Measurements from ENCODE around the gene STK17B.

Gene STK17B

DNA sequence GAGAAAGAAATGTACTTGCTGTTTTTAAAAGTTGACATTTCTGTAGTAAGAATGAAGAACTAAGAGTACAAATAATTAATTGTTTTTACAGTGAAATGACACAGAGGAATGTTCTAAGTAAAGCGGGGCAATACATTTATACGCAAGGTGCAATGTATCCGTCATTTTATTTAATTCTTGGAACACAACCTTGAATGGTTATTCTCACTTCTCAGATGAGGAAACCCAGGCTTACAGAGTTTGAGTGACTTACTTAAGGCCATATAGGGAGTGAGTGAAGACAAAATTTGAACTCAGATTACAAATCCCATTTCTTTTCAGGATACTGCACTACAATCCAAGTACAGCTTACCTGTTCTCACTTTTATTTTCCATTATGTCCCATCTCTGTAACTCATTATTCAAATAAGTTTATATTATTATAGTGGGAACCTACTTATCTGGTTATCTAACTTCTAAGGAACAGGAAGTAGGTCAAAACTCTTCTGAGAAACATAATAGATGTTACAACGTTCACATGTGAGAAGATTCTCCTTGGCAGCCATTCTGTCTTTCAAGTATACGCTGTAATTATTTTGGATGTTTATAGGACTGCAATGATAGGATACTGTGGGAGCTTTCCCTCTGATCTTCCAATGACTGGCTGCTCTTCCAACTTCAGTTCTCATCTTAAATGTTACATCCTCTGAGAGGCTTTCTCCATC, 12.3 kb upstream of the STK17B start:
- peak in 2 of 6 experiments; percentile 41 to 50 for DNase-seq

DNA sequence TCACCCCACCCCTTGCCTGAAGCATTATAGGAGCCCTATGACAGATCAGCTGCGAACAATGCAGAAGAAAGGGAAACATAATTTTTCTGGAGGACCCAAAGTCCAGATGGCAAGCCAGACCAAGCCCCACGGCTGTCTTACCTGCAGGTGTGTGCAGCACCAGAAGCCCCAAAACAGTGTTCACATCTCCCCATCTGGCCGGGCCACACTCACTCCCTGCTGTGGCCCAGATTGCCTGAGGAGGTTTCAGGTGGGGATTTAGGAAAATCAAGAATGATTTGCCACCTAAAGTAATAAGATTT, 11.7 kb upstream of the STK17B start:
- DNase-seq = no peak

DNA sequence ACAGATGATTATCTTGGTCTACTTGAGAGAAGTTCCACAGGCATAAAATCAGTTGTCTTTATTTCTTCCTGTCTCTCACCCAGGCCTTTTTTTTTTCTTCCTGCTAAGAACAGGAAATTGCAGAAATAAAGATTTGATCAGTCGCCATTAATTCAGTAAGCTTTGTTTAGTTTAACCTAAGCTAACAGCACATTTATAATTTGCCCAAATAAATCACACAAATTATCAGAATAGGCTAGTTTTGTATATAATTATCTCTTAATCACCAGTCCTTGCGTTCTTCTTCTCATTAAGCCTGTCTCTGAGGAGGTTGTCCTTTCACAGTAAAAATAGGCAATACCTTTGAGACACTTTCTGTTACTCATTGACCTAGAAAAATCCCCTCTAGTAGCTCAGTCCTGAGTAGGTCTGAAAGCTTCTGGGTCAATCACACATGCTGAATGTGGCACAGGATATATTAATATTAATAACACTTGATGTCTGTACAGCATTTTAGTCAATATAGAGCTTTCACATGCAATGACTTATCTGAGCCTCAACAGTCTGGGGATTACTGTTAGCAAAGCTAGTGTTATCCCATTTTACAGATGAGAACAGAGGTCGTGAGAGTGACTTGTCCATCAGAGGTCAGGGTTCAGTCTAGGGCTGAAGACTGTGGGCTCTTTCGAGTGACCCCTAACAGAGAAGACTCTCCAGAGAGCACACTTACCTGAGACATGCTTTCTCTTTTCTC, 11.2 kb upstream of the STK17B start:
- DNase-seq = peak in 2 of 6 experiments; percentile 32 to 49

DNA sequence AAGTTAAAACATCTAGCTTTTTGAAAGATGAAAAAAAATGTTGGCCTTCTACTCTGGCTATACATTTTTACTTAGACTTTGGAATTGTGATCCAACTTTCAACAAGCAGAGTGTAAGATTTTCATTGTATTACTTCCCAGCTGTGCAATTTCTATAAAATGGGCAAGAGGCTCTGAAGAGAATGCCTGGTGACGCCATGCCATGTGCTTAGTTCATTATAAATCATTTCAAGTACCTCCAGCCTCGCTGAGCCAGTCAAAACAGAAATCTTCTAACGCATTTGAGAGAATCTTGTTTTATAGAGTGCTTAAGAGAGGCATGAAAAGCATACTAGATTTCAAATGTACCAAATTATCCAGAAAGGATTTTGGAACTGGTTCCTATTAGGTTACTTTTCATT, 10.1 kb upstream of the STK17B start:
- DNase-seq = no peak

DNA sequence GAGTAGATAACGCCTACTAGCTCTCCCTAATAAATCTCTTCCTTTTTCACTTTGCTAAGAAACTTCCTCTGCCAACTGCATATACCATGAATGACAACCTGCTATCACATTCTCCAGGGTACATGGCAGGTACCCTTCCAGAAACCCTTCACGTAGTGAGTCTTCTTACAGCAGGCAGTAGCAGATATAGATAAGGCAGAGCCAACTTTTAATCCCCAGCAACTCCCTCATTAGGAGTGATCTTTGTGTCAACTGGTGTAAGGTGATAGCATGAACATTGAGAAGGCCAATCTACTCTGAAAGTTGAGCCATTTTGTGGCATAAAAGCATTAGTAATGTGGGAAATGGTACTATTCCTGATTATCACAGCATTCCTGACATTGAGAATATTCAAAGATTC, 5.7 kb upstream of the STK17B start:
- no peak for DNase-seq

DNA sequence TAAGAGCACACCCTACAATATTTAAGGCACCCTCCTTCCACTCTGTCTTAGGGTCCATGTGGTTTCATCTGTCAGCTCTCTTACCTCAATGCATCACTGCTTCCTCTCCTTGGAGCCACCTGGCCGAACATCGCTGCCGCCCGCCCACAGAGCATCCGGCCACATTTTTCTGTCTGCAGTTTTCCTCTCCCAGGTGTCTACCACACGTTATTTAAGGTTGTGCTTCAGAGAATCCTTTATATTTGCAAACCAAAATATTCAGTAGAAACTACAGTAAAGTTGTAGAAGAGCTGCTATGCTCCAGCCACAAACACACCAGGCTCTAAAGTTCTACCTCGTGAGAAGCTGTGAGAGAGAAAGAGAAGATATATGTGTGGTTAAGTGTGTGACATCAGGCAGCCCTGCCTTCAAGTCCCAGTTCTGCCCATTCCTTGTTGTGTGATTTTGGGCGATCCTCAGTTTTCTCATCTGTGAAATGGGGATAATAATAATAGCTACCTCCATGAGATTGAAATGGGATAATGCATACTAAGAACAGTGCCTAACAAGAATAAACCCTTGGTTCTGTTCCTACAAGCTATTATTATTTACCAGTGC, 4.9 kb upstream of the STK17B start:
- DNase-seq = peak; percentile 76 to 97 (median 86)

DNA sequence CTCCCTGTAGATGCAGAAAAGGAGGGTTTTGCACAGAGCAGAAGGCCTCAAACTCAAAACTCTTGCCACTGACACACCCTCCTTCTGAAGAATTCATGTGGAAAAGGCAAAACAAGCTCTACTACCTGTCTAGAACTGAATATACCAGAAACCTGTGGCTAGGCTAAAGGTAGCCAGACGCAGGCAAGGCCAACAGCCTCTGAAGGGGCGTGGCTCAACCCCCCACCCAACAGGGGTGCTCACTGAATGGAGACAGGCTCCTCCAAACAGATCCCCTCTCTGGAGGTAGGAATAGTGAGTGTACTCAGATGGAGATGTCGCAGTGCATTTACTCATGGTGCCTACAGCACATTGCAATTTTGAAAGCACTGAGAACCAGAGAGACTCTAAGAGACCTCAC, 3.0 kb upstream of the STK17B start:
- DNase-seq = no peak

DNA sequence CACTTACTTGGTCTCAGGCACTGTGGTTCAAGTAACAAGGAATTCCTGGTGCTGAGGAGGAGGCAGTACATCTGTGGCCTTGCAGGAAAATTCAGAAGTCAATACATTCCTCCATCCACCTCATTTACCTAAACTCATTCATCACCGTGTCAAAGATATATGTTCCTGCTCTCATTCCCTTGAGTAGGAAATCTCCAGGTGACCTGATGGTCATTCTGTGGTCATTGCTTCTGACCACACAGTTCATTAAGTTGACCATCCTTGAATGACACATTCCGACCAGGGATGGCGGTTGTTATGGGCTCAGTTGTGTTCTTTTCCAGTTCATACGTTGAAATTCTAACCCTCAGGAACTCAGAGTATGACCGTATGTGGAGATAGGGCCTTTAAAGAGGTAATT, 2.1 kb upstream of the STK17B start:
- DNase-seq = no peak

DNA sequence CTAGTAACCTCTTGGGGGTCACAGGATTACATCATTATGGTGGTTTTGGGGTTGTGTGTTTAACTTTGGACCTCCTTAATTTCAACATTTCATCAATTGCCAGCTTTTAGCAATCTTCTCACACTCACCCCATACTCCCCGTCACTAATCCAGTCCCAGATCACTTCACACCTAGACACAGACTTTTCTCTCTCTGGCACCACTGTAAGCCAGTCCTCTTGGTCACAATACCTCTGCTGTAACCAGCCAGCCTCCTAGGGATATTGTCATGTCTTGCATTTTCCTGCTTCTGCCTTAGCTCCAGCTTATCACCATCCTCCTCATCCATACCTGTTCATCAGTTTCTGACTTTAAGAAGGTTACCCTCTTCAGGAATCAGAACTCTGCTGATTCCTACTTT, 1.6 kb upstream of the STK17B start:
- DNase-seq = no peak

DNA sequence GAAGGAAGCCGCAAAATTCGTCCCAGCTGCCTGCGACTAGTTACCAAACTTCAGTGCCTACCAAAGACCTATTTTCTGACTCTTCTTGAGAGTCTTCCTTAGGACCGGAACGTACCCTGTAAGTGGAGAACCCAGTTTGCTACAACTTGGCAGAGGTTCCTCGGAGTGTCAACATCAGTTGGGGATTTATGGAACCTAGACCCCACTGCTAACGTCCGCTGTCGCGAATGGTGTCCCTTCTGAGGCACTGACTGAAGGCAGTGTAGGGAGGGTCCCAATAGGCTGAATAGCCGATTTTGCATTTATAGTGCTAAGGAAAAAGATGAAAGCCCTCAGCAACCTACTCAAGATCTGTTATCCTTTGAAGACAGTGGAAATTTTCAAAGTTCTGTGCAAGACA, 568 bp upstream of the STK17B start:
- peak in 2 of 6 experiments; percentile 51 to 57 for DNase-seq

DNA sequence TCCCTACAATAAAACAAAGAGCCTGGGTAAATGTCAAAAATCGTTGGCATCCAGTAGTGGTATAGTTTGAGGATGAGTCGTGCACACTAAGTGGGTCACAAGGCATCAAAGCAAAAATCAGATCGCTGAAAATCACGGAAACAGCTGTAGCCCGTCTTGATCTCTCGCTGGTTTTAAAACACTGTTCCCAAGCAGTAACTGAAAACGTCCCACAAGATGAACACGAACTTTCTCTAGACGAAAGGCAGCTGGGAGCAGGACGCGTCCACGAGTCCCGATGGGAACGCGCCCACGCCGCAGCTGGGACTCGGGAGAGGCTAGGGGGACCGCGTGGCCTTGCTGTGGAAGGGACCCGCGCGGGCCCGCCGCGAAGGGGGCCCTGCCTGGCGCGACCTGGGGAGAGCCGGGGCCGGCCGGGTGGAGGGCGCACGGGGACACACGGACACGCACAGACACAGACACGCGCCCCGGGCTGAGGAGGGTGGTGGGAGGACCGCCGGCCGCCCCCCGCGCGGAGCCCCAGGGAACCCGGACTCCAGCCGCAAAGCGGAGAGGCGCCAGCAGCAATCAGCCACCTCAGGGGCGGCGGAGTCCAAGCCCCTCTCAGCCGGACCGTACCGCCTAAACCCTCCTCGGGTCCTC, 651 bp downstream of the STK17B start:
- DNase-seq = peak; percentile 42 to 80 (median 58)

DNA sequence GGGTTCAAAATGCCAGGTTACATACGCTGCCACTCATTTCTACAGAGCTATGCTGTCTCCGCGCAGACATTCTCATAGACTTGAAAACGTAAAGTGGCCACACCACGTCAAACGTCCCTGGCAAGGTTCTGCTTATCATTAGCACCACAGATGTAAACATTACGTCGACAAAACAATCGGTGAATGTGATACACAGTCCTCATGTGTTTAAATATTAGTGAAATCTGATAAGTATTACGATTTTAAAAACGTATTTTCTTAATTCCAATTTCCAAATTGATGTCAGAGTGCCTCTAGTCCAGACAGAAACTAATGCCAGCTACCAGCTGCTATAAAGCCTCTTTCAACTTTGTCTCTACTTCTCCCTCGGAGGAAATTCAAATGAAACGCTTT, 1.2 kb downstream of the STK17B start:
- DNase-seq = peak; percentile 20 to 78 (median 52)

DNA sequence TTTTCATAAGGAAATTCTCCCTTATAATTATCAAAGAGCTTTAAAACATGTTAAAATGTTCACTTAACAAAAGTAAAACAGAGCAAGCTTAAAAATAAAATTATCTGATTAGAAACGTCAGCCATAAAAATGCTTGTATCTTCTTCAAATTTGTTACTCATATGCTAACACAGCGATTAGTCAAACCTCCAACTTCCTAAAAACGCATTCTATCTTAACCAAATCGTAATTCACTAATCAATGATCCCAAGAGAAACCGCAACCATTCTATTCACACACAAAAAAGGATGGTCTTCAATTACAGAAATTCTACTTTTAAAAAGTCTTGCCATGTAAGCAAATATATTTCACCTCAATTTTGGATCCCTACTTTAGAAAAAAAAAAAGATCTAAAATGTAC, 1.9 kb downstream of the STK17B start:
- DNase-seq = no peak

DNA sequence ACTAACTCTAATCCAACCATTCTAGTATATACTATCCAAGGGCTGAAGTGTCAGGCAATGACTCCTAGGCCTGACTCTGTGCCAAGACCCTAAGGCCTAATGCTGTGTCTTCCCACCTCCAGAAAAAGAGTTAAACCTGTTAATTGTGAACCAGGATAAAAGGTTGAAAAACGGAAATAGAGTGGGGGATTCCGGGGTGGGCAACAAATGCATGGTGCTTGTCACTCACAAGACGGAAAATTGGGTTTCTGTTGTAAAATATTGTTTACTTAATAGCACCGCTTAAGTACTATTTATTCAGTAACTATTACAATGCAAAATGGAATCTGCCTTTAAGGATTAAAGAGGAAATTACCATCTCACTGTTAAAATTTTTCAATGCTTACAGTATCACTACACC, 3.2 kb downstream of the STK17B start:
- no peak for DNase-seq

DNA sequence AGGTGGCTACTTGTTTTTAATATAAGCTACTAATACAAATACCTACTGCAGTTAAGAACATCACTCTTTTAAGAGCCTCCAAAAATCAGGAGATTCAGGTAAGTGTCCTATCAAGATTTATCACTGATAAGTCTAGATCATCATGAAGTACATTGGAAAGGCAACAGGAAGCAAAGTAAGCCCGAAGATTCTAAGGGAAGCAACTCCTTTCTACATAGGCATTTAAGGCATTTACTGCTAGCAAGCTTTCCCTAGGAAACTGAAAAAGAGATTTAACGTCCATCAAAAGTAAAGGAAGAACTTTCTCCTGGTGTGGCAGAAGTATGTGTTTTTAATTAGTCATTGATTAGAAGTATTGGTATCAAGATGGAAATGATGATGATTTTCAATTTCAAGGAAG, 3.7 kb downstream of the STK17B start:
- DNase-seq = no peak

DNA sequence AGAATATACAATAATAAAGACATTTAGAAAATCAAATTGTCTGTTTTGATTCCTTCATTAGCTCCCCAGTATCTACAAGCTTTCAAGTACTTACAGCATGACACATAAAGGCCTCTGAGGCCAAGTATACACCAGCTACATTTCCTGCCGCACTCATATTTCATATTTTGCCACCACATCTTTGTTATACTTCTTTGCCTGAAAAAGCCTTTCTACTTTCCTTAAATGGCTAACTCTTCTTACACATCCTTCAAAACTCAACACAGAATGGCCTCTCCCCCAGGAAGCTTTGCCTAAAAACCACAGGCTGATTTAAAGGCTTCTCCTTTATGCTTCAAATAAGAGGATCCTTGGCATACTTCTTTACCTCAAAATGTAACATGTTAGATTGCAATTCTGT, 4.5 kb downstream of the STK17B start:
- DNase-seq = peak in 3 of 6 experiments; percentile 52 to 58 (median 56)

DNA sequence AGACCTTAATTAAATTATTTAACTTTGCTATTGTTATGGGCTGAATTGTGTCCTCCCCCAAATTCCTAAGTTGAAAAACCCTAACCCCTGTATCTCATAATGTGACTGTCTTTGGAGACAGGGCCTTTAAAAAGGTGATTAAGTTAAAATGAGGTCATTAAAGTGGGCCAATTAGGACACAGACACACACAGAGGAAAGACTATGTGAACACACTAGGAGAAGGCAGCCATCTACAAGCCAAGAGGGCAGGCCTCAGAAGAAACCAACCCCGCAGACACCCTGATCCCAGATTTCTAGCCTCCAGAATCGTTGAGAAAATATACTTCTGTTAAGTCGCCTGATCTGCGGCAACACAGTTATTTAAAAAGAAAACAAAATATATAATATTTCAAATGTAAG, 6.4 kb downstream of the STK17B start:
- peak in 1 of 6 experiments; percentile 13 for DNase-seq

DNA sequence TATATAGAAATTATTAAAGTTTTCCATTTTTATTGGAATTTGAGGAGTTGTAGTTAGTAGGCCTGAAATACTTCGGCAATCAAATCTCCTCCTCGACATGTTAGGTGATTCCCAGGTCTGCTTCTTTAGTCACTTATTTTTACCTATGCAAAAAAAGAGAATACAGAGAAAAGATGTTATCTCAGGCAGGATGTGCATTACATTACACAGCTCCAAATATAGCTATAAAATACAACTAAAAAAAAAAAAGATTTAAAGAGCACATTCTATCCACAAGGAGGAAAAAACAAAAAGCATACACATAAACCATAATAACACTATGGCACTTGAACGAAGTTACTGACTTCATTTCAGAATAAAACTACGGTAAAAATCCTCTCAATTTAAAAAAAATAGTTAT, 8.1 kb downstream of the STK17B start:
- DNase-seq = peak in 3 of 6 experiments; percentile 59 to 61 (median 60)

DNA sequence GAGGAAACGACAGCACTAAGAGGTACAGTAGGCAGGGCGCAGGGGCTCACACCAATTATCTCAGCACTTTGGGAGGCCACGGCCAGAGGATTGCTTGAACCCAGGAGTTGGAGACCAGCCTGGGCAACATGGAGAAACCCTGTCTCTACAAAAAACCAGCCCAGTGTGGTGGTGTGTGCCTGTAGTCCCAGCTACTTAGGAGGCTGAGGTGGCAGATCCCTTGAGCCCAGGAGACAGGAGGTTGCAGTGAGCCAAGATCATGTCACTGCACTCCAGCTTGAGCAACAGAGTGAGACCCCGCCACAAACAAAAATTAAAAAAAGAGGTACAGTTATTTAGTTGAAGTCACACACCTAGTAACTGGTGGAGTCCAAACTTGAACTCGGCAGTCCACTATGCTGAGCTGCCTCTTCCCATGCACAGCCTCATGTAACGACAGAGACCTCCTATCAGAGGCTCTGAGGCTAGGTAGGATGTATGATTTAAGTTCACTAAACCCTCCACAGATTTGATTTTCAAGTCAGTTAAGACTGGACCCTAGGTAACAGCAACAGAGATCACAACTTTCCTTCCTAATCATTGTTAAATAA, 8.7 kb downstream of the STK17B start:
- DNase-seq = no peak

DNA sequence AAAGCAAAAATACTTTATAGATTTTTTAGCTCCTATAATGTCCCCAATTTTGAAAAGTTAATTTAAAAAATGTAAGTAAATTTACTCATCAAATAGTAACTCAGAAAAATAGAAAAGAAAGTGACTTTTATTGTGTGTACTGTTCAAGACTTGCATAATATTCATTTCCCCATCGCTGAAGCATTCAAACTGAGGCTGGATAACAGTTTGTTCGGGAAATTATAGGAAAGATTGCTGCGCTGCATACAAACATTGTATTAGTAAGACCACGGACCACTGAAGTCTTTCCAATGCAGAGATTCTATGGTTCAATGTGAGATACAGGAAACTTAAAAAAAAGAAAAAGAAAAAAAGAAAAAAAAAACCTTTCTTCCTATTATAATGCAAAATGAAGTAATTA, 10.4 kb downstream of the STK17B start:
- peak in 1 of 6 experiments; percentile 17 for DNase-seq

DNA sequence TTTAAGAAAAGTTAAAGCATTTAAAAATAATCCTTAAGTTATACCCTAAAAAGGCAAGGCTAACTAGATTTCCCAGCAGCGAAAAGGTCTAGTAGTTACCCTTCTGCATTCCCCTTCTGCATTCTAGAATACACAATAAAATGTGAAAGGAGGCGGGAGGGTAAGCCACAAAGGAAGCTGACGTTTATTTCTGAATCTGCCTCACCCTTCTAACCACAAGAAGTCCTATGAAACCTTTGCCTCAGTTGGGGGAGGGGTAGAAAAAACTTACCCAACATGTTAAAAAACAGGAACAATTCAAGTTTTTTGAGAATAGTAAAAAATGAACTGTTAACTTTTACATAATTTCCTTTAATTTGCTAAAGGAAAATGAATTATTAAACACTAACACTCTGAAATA, 11.3 kb downstream of the STK17B start:
- DNase-seq = peak in 5 of 6 experiments; percentile 63 to 90 (median 88)

DNA sequence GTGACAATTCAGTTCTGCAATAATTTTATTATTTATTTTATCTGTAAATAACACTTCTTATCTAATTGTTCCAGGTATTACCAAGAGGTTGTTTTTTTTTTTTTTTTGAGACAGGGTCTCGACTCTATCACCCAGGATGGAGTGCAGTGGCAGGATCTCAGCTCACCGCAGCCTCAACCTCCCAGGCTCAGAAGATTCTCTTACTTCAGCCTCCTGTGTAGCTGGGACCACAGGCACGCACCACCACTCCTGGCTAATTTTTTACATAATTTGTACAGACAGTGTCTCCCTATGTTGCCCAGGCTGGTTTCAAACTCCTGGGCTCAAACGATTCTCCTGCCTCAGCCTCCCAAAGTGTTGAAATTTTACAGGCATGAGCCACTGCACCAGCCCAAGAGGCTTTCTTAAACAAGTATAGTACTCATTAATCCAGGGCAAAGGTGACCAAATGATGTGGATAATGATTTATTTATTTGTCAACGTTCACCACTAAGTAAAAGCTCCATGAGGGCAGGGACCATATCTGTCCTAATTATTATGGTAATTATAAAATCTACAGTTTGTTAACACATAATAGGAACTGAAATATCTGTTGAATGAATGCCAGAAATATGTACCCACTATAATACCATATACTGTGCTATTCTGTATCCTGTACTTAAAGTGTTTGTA, 12.0 kb downstream of the STK17B start:
- peak in 2 of 6 experiments; percentile 20 to 52 for DNase-seq

DNA sequence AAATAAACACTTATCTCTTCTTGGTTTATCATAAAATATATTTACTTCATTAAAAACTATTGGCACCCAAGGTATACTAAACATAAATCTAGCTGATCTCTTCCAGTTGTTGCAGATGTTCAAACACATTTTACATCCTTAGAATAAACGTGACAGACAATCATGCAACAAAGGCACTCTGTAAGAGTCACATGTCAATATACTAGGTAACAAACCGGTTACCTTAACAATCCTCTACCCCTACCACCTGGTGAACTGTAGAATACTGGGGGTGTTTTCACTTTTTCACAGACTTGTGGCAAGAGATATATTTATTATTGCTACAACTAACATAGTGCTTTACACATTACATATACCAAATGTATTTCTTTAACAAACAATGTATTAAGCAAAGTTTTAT, 15.8 kb downstream of the STK17B start:
- peak in 1 of 6 experiments; percentile 6 for DNase-seq

All from stimulated activated naive CD4-positive, alpha-beta T cell (primary cell).